ENCODE results near the gene EFNB3.

- TF ChIP-seq MAX (IDR thresholded peaks at IDR 0.05; ENCODE audit: low read depth) (no peak), GATA2 (CRISPR knock-in tag; IDR thresholded peaks at IDR 0.05) (no peak)
These were observed 2.2 kb upstream of the EFNB3 start for GRCh38 chr17:7702776-7703175.

Data from SK-N-SH (cell line).